ENCODE data around the gene SH2D2A.

SH2D2A gene

GRCh38 chr1:156828400-156829124 is 11.9 kb upstream of the SH2D2A start:
- in situ Hi-C loops (cut with MboI; ENCODE audit: low sequenced_read_pairs), result no loop called here

- in situ Hi-C loops (cut with MboI; ENCODE audit: low sequenced_read_pairs), result no loop called here
These were observed 10.0 kb upstream of the SH2D2A start for GRCh38 chr1:156826630-156827029.

- in situ Hi-C loops (cut with MboI; ENCODE audit: low sequenced_read_pairs), result no loop called here
These were observed 6.7 kb upstream of the SH2D2A start for GRCh38 chr1:156823210-156823790.

- in situ Hi-C loops (cut with MboI; ENCODE audit: low sequenced_read_pairs), result no loop called here
These were observed 6.0 kb upstream of the SH2D2A start for GRCh38 chr1:156822680-156823079.

DNA sequence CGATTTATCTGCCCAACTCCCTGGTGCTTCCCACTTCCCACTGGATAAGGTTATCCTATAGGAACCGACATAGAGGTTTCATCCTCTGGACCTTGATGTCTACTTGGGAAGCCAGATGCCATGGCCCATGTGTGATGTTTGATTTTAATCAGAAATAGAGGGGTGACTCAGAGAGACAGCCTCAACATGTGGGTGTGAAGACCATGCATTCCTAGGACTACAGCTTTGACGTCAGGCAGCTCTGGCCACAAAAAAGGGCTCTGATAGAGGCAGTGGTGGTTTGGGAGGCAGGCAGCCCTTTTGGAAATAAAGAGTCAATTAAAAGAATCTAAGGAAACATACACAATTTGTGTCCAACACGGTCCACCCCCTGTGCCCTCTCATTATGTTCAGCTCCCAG is 5.2 kb upstream of the SH2D2A start:
- in situ Hi-C loops (cut with MboI; ENCODE audit: low sequenced_read_pairs), result no loop called here

- in situ Hi-C loops (cut with MboI; ENCODE audit: low sequenced_read_pairs), result no loop called here
These were observed 656 bp downstream of the SH2D2A start for GRCh38 chr1:156815961-156816422.

DNA sequence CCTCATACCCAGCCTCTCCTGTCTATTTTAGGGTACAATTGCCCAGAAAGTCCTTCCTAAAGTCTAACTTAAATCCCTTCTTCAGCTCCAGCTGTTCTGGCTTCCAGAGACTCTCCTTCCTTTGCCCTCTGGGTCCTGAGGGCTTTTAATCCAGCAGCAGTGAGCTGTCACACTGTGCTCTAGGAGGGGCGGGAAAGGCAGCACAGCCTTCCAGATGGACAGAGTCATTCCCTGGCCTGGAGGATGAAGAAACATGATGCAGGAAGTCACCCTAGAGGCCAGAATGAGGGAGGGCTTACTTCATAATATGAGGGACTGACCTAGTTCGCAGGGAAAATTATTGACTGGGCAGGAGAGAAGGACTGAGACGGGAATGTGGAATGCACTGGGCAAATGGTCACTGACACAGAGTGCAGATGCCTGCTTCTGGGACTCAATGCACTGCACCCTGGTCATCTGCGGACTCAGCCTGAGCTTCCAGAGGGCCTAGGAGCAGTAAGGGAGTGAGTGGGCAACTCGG is 1.3 kb downstream of the SH2D2A start:
- in situ Hi-C loops (cut with MboI; ENCODE audit: low sequenced_read_pairs), result no loop called here

DNA sequence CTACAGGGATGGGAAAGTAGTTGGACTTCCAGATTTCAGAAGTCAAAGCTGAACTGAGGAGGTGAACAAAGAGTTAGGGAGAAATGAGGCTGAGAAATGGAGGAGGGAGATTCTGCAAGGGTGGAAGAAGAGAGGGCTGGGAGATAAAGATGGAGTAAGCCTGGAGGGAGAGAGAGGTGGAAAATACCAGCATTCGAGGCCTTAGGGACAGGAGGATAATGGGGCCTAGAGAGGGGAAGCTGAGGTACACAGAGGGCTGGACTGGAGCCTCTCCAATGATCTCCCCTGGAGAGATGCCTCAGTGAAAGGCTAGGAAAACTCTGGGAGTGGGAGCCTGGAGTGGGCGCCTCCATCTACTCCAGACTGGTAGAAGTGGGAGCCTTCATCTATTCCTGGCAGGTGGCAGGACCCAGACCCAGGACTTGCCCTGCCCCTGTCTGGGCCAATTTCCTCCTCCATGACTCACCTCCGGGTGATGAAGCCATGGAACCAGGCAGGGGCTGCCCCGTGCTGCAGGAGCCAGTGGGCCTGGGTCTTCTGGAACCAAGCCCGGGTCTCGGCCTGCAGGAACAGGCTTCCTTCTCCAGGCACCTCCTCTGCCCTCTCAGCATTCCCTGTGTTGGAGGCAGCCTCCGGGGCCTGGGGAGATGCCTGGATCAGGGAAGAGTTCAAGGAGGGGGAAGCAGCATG is 1.9 kb downstream of the SH2D2A start:
- in situ Hi-C loops (cut with MboI; ENCODE audit: low sequenced_read_pairs), result no loop called here

GRCh38 chr1:156813750-156814570 is 2.7 kb downstream of the SH2D2A start:
- in situ Hi-C loops (cut with MboI; ENCODE audit: low sequenced_read_pairs), result no loop called here

DNA sequence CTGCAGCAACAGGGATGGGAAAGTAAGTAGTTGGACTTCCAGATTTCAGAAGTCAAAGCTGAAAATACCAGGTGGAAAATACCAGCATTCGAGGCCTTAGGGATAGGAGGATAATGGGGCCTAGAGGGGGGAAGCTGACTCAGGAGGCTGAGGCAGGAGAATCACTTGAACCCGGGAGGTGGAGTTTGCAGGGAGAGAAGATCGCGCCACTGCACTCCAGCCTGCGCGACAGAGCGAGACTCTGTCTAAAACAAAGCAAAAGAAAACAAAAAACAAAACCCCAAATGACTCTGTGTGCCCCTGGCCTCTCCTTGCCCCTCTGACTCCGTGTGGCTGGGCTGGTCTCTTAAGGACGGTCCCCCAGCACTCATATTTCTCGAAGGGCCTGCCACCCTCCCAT is 3.4 kb downstream of the SH2D2A start:
- in situ Hi-C loops (cut with MboI; ENCODE audit: low sequenced_read_pairs), result no loop called here

DNA sequence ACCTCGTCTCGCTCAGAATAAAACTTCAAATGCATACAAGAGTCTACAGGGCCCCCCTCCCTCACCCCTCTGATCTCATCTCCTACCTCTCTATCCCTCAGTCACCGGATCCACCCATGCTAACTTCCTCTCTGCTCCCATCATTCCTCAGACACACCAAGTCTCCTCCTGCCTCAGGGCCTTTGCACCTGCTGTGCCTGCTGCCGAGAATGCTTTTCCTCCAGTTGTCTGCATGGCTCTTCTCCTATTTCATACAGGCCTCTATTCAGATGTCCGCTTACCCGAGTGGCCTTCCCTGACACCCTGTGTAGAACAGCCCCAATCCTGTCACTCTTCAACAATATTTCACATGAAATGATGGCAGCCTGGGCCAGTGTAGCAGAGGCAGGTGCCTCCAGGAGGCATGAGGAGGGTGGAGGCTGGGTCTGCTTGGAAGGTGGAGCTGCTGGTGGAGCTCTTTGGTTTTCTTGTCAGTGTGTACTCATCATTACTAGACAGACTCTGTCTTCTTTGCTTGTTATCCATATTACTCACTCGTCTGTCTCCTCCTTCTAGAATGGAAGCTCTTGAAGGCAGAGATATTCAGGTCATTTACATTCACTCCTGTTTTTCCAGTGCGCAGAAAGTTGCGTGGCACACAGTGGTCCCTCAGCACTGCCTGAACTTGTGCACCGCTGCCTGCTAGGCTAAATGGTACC is 4.2 kb downstream of the SH2D2A start:
- in situ Hi-C loops (cut with MboI; ENCODE audit: low sequenced_read_pairs), result no loop called here

DNA sequence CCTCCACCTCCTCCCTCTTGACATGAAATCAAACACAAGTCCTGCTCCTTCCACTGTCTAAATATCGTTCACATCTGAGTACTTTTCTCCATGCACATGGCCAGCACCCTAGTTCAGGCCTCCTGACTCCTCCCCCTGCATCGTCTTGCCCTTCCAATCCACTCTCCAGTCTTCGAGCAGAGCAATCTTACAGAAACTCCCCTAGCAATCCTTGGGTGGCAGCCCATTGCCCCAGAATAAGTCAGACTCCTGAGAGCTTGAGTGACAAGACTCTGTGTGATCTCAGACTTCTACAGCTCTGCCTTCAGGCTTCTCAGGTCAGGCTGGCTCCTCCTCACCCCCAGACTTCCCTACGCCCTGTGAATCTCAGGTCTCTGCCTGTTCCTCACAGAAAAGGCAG is 5.5 kb downstream of the SH2D2A start:
- in situ Hi-C loops (cut with MboI; ENCODE audit: low sequenced_read_pairs), result no loop called here

GRCh38 chr1:156809711-156810366 is 6.8 kb downstream of the SH2D2A start:
- in situ Hi-C loops (cut with MboI; ENCODE audit: low sequenced_read_pairs), result no loop called here

DNA sequence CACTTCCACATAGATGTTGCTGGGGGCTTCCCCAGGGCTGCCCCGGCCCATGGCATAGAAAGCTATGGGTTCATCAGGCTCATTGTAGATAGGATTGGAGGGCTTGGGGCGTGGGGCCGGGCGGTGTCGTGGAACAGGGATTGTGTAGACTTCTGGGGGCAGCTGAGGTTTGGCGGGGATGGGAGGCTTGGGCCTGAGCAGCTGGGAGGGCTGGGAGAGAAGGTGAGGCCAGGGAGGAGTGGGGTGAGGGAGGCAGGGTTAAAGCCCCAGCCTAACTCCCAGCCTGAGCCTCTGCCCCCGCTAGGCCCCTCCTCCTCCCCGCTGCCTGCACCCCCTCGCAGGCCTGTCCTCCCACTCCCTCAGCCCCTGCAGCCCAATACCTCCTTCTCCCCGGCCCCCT is 7.4 kb downstream of the SH2D2A start:
- in situ Hi-C loops (cut with MboI; ENCODE audit: low sequenced_read_pairs), result no loop called here

- in situ Hi-C loops (cut with MboI; ENCODE audit: low sequenced_read_pairs), result no loop called here
These were observed 8.2 kb downstream of the SH2D2A start for GRCh38 chr1:156808186-156809030.

DNA sequence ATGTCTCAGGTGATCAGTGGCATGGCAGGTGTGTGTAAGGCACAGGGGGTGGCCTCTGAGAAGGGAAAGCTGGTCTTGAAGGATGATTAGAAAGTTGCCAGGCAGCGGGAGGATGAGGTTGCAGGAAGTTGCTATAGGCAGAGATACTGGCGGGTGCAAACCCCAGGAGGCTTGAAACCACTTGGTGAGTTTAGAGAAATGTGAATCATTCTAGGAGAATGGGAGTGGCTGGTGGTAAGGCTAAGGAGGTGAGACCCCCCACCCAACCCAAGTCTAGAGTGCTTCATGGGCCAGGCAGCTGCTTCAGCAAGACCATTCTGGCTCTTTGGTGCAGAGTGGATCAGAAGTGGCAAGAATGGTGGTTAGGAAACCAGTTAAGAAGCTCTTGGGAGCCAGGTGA is 9.0 kb downstream of the SH2D2A start:
- in situ Hi-C loops (cut with MboI; ENCODE audit: low sequenced_read_pairs), result no loop called here

DNA sequence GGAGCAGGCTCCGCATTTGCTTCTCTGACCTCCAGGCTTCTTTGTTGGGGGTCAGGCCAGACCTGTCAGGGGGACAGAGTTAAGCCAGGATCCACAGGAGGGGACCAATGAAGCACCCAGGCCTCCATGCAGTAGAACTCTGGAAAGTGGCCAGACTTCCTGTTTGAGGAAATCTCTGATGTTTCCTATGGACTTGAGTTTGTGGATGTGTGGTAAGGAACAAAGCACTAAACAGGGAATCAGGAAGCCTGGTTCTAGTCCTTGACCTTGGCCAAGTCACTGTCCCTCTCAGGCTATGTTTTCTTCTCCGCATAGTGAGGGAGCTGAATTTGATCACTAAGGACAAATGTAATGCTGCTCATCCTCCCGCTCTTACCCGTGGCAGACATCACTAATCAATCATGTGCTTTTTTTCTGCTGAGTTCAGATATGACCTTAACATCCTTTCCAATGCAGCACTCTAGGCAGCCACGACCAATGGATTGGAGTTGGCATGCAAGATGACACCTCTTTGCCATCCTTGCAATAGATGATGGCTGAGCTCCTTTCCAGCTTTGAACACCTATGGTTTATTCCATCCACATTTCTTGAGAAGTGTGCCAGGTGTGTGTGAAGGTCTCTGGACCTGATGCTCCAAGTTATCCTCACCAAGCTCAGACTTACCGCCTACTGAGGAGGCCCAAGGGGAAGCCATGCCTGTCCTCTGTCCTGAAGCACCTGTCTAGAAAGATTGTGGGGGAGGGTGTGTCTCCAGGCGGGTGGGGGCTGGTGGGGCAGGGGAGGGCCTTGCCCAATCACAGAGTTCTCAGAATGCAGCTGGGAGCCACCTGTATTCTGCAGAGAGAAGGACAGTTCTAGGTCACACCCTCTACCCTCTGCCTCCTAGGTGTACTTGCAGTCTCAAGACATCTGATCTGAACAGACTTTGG is 9.9 kb downstream of the SH2D2A start:
- in situ Hi-C loops (cut with MboI; ENCODE audit: low sequenced_read_pairs), result no loop called here
